Ishikawa (cell line): Measurements from ENCODE around the gene RAD51B.

Experiments
- CEBPB ChIP-seq: IDR thresholded peaks from 2 replicates; pipeline ENCODE4 v1.6.1; 2012
- EP300 ChIP-seq: IDR thresholded peaks from 2 replicates; pipeline ENCODE4 v1.6.1; 2012; ENCODE audit warnings: borderline replicate concordance
- NFIC ChIP-seq: IDR thresholded peaks from 2 replicates; pipeline ENCODE4 v1.6.1; 2012
- TCF12 ChIP-seq: IDR thresholded peaks from 2 replicates; pipeline ENCODE4 v1.6.1; 2012; ENCODE audit warnings: low read depth
- YY1 ChIP-seq: IDR thresholded peaks from 2 replicates; pipeline ENCODE4 v1.6.1; 2012; ENCODE audit warnings: low read depth
- TF ChIP-seq, protein P1 (sequence below): IDR thresholded peaks from 2 replicates; pipeline ENCODE4 v1.6.1; 2012

DNA sequence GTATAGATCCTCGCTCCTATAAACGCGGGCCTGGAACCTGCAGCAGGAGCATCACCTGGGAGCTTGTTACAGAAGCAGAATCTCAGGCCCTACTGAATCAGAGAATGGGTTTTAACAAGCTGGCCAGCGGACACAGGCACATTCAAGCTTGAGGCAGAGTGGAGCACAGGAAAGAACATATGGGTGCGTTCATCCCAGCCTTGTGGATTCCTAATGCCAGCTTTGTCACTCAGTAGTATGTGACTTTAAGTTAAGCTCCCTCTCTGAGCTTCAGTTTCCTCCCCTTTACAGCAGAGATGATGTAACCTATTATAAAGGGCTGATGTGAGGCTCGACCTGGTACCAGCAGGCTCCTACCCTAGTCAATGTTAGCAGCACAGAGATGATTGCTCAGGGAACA lies 768.4 kb downstream of the RAD51B start:
- TF ChIP-seq, protein P1, sequence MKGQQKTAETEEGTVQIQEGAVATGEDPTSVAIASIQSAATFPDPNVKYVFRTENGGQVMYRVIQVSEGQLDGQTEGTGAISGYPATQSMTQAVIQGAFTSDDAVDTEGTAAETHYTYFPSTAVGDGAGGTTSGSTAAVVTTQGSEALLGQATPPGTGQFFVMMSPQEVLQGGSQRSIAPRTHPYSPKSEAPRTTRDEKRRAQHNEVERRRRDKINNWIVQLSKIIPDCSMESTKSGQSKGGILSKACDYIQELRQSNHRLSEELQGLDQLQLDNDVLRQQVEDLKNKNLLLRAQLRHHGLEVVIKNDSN = no peak
- TF ChIP-seq TCF12 = no peak
- TF ChIP-seq YY1 = no peak
- TF ChIP-seq CEBPB = no peak
- no peak for TF ChIP-seq EP300
- no peak for TF ChIP-seq NFIC
